GM23338 (cell line): ENCODE results near the gene BHLHA15. TPM values are rescaled to one million over a fixed set of nuclear protein-coding genes. Genes with fewer than 3 reads are reported as not detected.

Experiments
- ATAC-seq: fragments of 200-7000 bp; cut with Tn5 transposase; 3 replicates; pipeline ENCODE4 v1.9.1; 2020
- DNase-seq: peaks from one replicate; pipeline ENCODE4 v3.0.0-alpha.2; 2015; ENCODE audit warnings: low spot score
- H2AFZ ChIP-seq: fragments of 200-600 bp; sonication (generic); 2 replicates; pipeline ENCODE4 v1.8.0; 2016; ENCODE audit warnings: antibody characterized with exemption, mild to moderate bottlenecking, moderate library complexity
- H3F3A ChIP-seq: fragments of 200-600 bp; sonication (generic); replicated peaks from 2 replicates; pipeline ENCODE4 v1.8.0; 2017; ENCODE audit warnings: antibody characterized with exemption, mixed run types, low read depth
- H3K27ac ChIP-seq: fragments of 200-600 bp; sonication (generic); 2 replicates; pipeline ENCODE4 v1.6.1; 2016; ENCODE audit warnings: low read depth
- H3K27me3 ChIP-seq: fragments of 200-600 bp; sonication (generic); 2 replicates; pipeline ENCODE4 v1.8.0; 2016; ENCODE audit warnings: mild to moderate bottlenecking, mixed run types, moderate library complexity; ENCODE audit not compliant: insufficient read depth
- H3K36me3 ChIP-seq: fragments of 200-600 bp; sonication (generic); 2 replicates; pipeline ENCODE4 v1.8.0; 2016; ENCODE audit warnings: mild to moderate bottlenecking; ENCODE audit not compliant: insufficient read depth
- H3K4me1 ChIP-seq: fragments of 200-600 bp; sonication (generic); 2 replicates; pipeline ENCODE4 v1.8.0; 2016; ENCODE audit warnings: mild to moderate bottlenecking, moderate library complexity; ENCODE audit not compliant: insufficient read depth
- H3K4me2 ChIP-seq: fragments of 200-600 bp; sonication (generic); 2 replicates; pipeline ENCODE4 v1.7.1; 2017; ENCODE audit warnings: mixed run types
- H3K4me3 ChIP-seq: fragments of 200-600 bp; sonication (generic); 2 replicates; pipeline ENCODE4 v1.6.1; 2016; ENCODE audit warnings: mixed run types
- H3K79me2 ChIP-seq: fragments of 200-600 bp; sonication (generic); replicated peaks from 2 replicates; pipeline ENCODE4 v1.8.0; 2017; ENCODE audit warnings: mild to moderate bottlenecking; ENCODE audit not compliant: insufficient read depth
- H3K9me2 ChIP-seq: fragments of 200-600 bp; sonication (generic); 2 replicates; pipeline ENCODE4 v1.8.0; 2017; ENCODE audit not compliant: insufficient read depth
- H4K20me1 ChIP-seq: fragments of 200-600 bp; sonication (generic); replicated peaks from 2 replicates; pipeline ENCODE4 v1.8.0; 2017; ENCODE audit warnings: mild to moderate bottlenecking; ENCODE audit not compliant: insufficient read depth
- H3K27ac Mint-ChIP-seq: 2 replicates; pipeline ENCODE4 v1.8.0; 2020; ENCODE audit warnings: inconsistent platforms, mild to moderate bottlenecking, moderate library complexity, mixed read lengths
- H3K27me3 Mint-ChIP-seq: 3 replicates; pipeline ENCODE4 v1.8.0; 2022; ENCODE audit warnings: low read depth, mild to moderate bottlenecking, moderate library complexity, mixed read lengths, inconsistent platforms; ENCODE audit not compliant: insufficient read depth, poor library complexity
- H3K36me3 Mint-ChIP-seq: 3 replicates; pipeline ENCODE4 v1.8.0; 2021; ENCODE audit warnings: low read depth, mild to moderate bottlenecking, inconsistent platforms, moderate library complexity, mixed read lengths
- H3K4me1 Mint-ChIP-seq: 3 replicates; pipeline ENCODE4 v1.8.0; 2020; ENCODE audit warnings: mild to moderate bottlenecking, inconsistent platforms, mixed read lengths
- H3K4me3 Mint-ChIP-seq: 3 replicates; pipeline ENCODE4 v1.8.0; 2021; ENCODE audit warnings: moderate library complexity, mild to moderate bottlenecking, inconsistent platforms, mixed read lengths
- H3K9me3 Mint-ChIP-seq: 3 replicates; pipeline ENCODE4 v1.8.0; 2020; ENCODE audit warnings: moderate library complexity, mild to moderate bottlenecking, inconsistent platforms, mixed read lengths
- CTCF ChIP-seq, 2 experiments: fragments of 200-600 bp in 1 of 2; sonication (generic) in 1 of 2; conservative IDR thresholded peaks; 2 replicates each; pipeline versions ENCODE4 v1.5.1 to v1.6.1; 2016 to 2017; ENCODE audit warnings: antibody characterized with exemption in 2 of 2, low read depth in 2 of 2, mild to moderate bottlenecking in 2 of 2, moderate library complexity in 1 of 2
- ETS1 ChIP-seq: IDR thresholded peaks from 2 replicates; pipeline ENCODE4 v1.6.1; 2016; ENCODE audit warnings: antibody characterized with exemption
- EZH2 ChIP-seq: fragments of 200-600 bp; sonication (generic); IDR thresholded peaks from one replicate; pipeline ENCODE4 v1.8.0; 2017; ENCODE audit warnings: antibody characterized with exemption, mild to moderate bottlenecking, low read depth; ENCODE audit not compliant: unreplicated experiment
- EZH2phosphoT487 ChIP-seq: fragments of 200-600 bp; sonication (generic); IDR thresholded peaks from one replicate; pipeline ENCODE4 v1.8.1; 2018; ENCODE audit warnings: antibody characterized with exemption; ENCODE audit not compliant: unreplicated experiment
- JUNB ChIP-seq: IDR thresholded peaks from one replicate; pipeline ENCODE4 v1.6.1; 2016; ENCODE audit warnings: antibody characterized with exemption; ENCODE audit not compliant: unreplicated experiment
- NANOG ChIP-seq: IDR thresholded peaks from 2 replicates; pipeline ENCODE4 v1.6.1; 2016; ENCODE audit warnings: antibody characterized with exemption, borderline replicate concordance
- POLR2AphosphoS5 ChIP-seq: IDR thresholded peaks from 2 replicates; pipeline ENCODE4 v1.6.1; 2016; ENCODE audit warnings: antibody characterized with exemption, low read depth
- REST ChIP-seq: IDR thresholded peaks from one replicate; pipeline ENCODE4 v1.6.1; 2018; ENCODE audit warnings: antibody characterized with exemption; ENCODE audit not compliant: unreplicated experiment
- ZNF114 ChIP-seq: fragments of 250-450 bp; sonication (Bioruptor Pico); IDR thresholded peaks from 2 replicates; pipeline ENCODE4 v1.5.0; 2020; ENCODE audit warnings: mild to moderate bottlenecking, moderate library complexity
- ZNF331 ChIP-seq: fragments of 250-450 bp; sonication (Bioruptor Pico); IDR thresholded peaks from 2 replicates; pipeline ENCODE4 v1.5.0; 2020; ENCODE audit warnings: low read depth, mild to moderate bottlenecking, moderate library complexity
- polyA plus RNA-seq: library from polyadenylated mRNA; unstranded; fragments of >200 nt; fragmentation: Nextera tagmentation; extraction: Ambion mirVana; gene quantifications from 2 replicates; pipeline ENCODE4 v1.2.1, GENCODE V29; 2016
- total RNA-seq: library from RNA; depleted of rRNA; stranded (reverse); fragments of >200 nt; shearing (Covaris generic); gene quantifications from 2 replicates; pipeline ENCODE4 v1.2.3, GENCODE V29; 2014

BHLHA15 gene
- total and polyA plus RNA-seq, 2 experiments from 2014 or later: 1.4 to 8.3 TPM

GRCh38 chr7:98214811-98215321 lies 3.6 kb downstream of the BHLHA15 start (continued):
- TF ChIP-seq REST (no peak), ZNF331 (no peak), JUNB (no peak), EZH2phosphoT487 (no peak), CTCF (conservative IDR thresholded peaks at IDR 0.05; ENCODE audit: low read depth in 2 of 2) (no peak), POLR2AphosphoS5 (no peak), ZNF114 (no peak), EZH2 (no peak), ETS1 (no peak)

GRCh38 chr7:98215561-98216495 lies 4.6 kb downstream of the BHLHA15 start:
- peaks cover 5% of the 10 kb centered on the region; the same call in 1 of the 2 replicates for H3K4me1 ChIP-seq
- ATAC-seq: no peak

More at GRCh38 chr7:98215561-98216495, 4.6 kb downstream of the BHLHA15 start:
- H3K9me2 ChIP-seq: no peaks in the 10 kb centered on the region
- H3K79me2 ChIP-seq: no peaks in the 10 kb centered on the region
- no peaks in the 10 kb centered on the region for H3K27me3 Mint-ChIP-seq
- DNase-seq: no peak
- no peak overlapping the region for H3K27ac Mint-ChIP-seq
- no peak overlapping the region for H3K4me2 ChIP-seq
- H3K4me1 Mint-ChIP-seq: peaks cover 8% of the 10 kb centered on the region
- no peak overlapping the region for H3K4me3 ChIP-seq
- no peak overlapping the region for H3K27ac ChIP-seq
- no peak overlapping the region for H2AFZ ChIP-seq
- no peaks in the 10 kb centered on the region for H3K36me3 ChIP-seq
- no peaks in the 10 kb centered on the region for H4K20me1 ChIP-seq
- no peaks in the 10 kb centered on the region for H3F3A ChIP-seq
- H3K4me3 Mint-ChIP-seq: no peak overlapping the region; the same call in 2 of the 3 replicates
- no peaks in the 10 kb centered on the region for H3K36me3 Mint-ChIP-seq
- TF ChIP-seq NANOG: no peak
- TF ChIP-seq ETS1: no peak
- no peaks in the 10 kb centered on the region for H3K27me3 ChIP-seq
- no peaks in the 10 kb centered on the region for H3K9me3 Mint-ChIP-seq
